Esophagus muscularis mucosa (tissue), 3 donors: ENCODE measurements around the gene PLXNA4.

Experiments
- POLR2A ChIP-seq: fragments of 450-650 bp; IDR thresholded peaks from one replicate; pipeline ENCODE4 v1.6.1; 2017; ENCODE audit warnings: antibody characterized with exemption, moderate library complexity, mild to moderate bottlenecking, low read depth
- POLR2AphosphoS5 ChIP-seq, 2 donors: sonication (generic); formaldehyde crosslinking; IDR thresholded peaks; one replicate each; pipeline ENCODE4 v1.6.1; 2017; ENCODE audit warnings: antibody characterized with exemption in 2 of 2
- TF ChIP-seq, protein P1 (sequence below), 3 experiments: fragments of 200-600 bp in 2 of 3; fragments of 450-650 bp in 1 of 3; sonication (generic) in 2 of 3; IDR thresholded peaks; one replicate each; pipeline ENCODE4 v1.5.1; 2017 to 2019; ENCODE audit warnings: antibody characterized with exemption in 3 of 3, mild to moderate bottlenecking in 2 of 3, moderate library complexity in 1 of 3

DNA sequence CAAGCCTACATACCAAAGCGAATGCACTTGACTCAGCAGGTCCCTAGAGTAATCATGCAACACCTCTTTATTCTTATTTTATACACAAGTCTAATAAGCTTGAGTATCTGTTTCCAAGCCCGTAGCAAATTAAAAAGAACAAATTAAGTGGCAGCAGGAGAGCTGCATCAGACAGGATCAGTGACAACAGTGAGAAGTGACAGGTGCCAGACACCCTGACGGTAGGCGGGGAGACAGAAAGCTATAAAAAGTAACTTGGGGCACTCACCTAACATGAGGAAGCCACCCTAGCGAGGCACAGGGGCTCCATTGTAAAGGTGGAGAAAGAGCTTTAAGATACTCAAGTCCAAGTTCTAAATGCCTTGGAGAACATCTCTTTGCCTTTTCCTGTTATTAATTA is 174.2 kb downstream of the PLXNA4 start:
- TF ChIP-seq, protein P1, sequence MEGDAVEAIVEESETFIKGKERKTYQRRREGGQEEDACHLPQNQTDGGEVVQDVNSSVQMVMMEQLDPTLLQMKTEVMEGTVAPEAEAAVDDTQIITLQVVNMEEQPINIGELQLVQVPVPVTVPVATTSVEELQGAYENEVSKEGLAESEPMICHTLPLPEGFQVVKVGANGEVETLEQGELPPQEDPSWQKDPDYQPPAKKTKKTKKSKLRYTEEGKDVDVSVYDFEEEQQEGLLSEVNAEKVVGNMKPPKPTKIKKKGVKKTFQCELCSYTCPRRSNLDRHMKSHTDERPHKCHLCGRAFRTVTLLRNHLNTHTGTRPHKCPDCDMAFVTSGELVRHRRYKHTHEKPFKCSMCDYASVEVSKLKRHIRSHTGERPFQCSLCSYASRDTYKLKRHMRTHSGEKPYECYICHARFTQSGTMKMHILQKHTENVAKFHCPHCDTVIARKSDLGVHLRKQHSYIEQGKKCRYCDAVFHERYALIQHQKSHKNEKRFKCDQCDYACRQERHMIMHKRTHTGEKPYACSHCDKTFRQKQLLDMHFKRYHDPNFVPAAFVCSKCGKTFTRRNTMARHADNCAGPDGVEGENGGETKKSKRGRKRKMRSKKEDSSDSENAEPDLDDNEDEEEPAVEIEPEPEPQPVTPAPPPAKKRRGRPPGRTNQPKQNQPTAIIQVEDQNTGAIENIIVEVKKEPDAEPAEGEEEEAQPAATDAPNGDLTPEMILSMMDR (IDR thresholded peaks at IDR 0.05) = no peak
- no peak for TF ChIP-seq POLR2AphosphoS5 (IDR thresholded peaks at IDR 0.05)
- no peak for TF ChIP-seq POLR2A
